GM21526 (cell line): ENCODE results near the gene NOL9.
"Not testable (repeated sequence)": the region's sequence is repeated elsewhere in the genome, so short reads cannot be mapped to it uniquely, and the experiment has no call there.

Experiments used
- ATAC-seq: cut with Tn5 transposase; IDR thresholded peaks from one replicate; pipeline ENCODE4 v1.9.1; 2021; ENCODE audit warnings: moderate library complexity; ENCODE audit not compliant: unreplicated experiment, low FRiP score

NOL9 gene

GRCh38 chr1:6554031-6554906, at the start of gene NOL9:
NOL9 (minus strand) TSS chr1:6554513; CDS start chr1:6554502, 11 bp downstream.
- ATAC-seq = peak; percentile 89

- ATAC-seq = peak; percentile 27
These were observed 49.1 kb upstream of the NOL9 start for GRCh38 chr1:6603238-6603914.

GRCh38 chr1:6602669-6603237, 48.4 kb upstream of the NOL9 start, which contains the start of gene KLHL21:
KLHL21 (minus strand) TSS chr1:6602869; CDS start chr1:6602817, 52 bp downstream.
- peak; percentile 40 for ATAC-seq

GRCh38 chr1:6601923-6602668, 47.8 kb upstream of the NOL9 start:
- ATAC-seq = no peak

GRCh38 chr1:6601049-6601922, 47.0 kb upstream of the NOL9 start:
- ATAC-seq = no peak

GRCh38 chr1:6600410-6601048, 46.2 kb upstream of the NOL9 start:
- ATAC-seq = no peak

GRCh38 chr1:6599991-6600390, 45.7 kb upstream of the NOL9 start:
- not testable (repeated sequence) for ATAC-seq

GRCh38 chr1:6599141-6599975, 45.0 kb upstream of the NOL9 start:
- no peak for ATAC-seq

GRCh38 chr1:6597777-6598131, 43.4 kb upstream of the NOL9 start:
- no peak for ATAC-seq

- no peak for ATAC-seq
These were observed 42.8 kb upstream of the NOL9 start for GRCh38 chr1:6596886-6597776.

- ATAC-seq = no peak
These were observed 42.0 kb upstream of the NOL9 start for GRCh38 chr1:6596351-6596750.

GRCh38 chr1:6594977-6595740, 40.8 kb upstream of the NOL9 start:
- ATAC-seq = no peak

- ATAC-seq = no peak
These were observed 39.5 kb upstream of the NOL9 start for GRCh38 chr1:6593810-6594209.

- ATAC-seq = no peak
These were observed 38.7 kb upstream of the NOL9 start for GRCh38 chr1:6592865-6593593.

GRCh38 chr1:6592441-6592840, 38.1 kb upstream of the NOL9 start:
- ATAC-seq = no peak

GRCh38 chr1:6591644-6592043, 37.3 kb upstream of the NOL9 start:
- ATAC-seq = no peak
